Inflammatory macrophage (primary cell): Measurements from ENCODE around the gene CTDP1.
A peak's percentile ranks its signal among the peaks of the same experiment; 100 is the strongest.

Source experiments
- DNase-seq, 2 donors: peaks; one replicate each; pipeline ENCODE4 v3.0.0-alpha.2; 2020 to 2022
- total RNA-seq, 18 experiments: gene quantifications; one replicate each; lab custom pipeline; 2026; ENCODE audit warnings: mixed read lengths in 6 of 18, inconsistent platforms in 2 of 18; lab: John Stamatoyannopoulos, UW

Gene CTDP1, protein sequence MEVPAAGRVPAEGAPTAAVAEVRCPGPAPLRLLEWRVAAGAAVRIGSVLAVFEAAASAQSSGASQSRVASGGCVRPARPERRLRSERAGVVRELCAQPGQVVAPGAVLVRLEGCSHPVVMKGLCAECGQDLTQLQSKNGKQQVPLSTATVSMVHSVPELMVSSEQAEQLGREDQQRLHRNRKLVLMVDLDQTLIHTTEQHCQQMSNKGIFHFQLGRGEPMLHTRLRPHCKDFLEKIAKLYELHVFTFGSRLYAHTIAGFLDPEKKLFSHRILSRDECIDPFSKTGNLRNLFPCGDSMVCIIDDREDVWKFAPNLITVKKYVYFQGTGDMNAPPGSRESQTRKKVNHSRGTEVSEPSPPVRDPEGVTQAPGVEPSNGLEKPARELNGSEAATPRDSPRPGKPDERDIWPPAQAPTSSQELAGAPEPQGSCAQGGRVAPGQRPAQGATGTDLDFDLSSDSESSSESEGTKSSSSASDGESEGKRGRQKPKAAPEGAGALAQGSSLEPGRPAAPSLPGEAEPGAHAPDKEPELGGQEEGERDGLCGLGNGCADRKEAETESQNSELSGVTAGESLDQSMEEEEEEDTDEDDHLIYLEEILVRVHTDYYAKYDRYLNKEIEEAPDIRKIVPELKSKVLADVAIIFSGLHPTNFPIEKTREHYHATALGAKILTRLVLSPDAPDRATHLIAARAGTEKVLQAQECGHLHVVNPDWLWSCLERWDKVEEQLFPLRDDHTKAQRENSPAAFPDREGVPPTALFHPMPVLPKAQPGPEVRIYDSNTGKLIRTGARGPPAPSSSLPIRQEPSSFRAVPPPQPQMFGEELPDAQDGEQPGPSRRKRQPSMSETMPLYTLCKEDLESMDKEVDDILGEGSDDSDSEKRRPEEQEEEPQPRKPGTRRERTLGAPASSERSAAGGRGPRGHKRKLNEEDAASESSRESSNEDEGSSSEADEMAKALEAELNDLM
- total RNA-seq: 19.6 to 47.2 (median 31.2) reads per million in 18 experiments

GRCh38 chr18:79679552-79680099 lies at the start of gene CTDP1:
TSS of gene CTDP1 (plus strand) at chr18:79679803. CDS start at chr18:79679948, 145 bp downstream.
- DNase-seq: peak; percentile 93 to 98

DNA sequence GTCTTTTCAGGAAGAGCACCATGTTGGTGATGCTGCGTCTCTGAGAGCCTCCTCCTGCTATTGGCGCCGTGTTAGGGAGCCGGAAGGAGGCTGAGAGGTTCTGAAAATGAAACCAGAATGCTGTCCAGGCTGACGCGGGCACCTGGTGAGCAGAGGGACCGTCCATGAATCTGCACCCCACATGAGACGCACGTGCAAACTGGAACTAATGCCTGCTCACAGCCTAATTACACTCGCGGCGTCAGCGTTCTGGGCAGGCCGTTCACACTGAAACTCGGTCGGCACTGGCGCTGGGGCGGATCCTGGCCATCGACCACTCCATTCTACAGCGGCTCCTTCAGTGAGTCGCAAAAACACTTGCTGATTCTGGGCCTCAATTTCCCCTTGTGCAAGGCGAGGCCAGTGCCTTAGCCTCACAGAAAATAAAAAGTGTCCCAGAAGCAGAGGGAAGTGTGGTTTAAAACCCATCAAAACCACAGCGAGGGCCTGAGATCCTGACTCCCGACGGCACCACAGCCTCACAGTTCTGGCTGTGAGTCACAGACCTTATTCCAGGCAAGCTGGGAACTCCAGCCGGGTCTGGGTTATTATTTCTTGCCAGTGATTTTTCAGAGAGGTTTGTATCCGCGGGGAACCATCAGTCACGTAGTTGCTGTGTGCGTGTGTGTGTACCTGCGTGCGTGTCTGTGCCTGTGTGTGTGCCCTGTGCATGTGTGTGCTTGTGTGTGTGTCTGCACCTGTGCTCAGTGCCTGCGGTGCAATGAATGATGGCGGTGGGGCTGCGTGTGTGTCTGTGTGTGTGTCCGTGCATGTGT lies 49.1 kb upstream of the CTDP1 start:
- peak in 1 of 2 donors; percentile 11 for DNase-seq

- DNase-seq: no peak
These were observed 48.5 kb upstream of the CTDP1 start for GRCh38 chr18:79631096-79631507.

DNA sequence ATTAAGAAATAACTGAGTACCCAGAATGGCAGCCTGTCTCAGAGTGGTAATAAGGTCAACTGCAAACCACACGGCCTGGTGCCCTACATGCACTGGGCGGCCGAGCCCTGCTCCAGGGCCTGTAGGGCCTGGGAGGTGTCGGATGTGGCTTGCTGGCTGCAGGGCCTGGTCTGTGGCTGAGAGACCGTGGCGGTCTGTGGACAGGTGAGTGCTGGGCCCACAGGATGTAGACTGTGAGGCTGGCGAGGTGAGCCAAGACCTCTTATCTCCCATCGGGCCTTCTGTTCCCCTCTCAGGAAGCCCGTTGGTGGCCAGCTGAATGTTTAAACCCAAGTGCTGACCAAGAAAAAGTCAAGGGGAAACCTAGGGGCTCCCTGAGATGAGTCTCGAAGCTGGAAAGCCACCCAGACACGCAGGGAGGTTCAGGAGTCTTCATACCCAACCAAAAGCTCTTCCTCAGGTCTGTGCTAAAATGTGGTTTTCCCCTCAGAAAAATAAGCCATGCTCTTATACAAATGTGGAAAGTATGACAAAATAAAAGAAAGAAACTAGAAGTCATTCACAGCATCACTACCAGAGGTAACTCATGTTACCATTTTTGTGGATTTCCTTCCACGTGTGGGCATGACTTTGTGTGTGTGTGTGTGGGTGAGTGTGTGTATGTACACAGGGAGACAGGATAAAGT lies 47.7 kb upstream of the CTDP1 start:
- no peak for DNase-seq

GRCh38 chr18:79632765-79633164 lies 46.8 kb upstream of the CTDP1 start:
- DNase-seq: no peak

DNA sequence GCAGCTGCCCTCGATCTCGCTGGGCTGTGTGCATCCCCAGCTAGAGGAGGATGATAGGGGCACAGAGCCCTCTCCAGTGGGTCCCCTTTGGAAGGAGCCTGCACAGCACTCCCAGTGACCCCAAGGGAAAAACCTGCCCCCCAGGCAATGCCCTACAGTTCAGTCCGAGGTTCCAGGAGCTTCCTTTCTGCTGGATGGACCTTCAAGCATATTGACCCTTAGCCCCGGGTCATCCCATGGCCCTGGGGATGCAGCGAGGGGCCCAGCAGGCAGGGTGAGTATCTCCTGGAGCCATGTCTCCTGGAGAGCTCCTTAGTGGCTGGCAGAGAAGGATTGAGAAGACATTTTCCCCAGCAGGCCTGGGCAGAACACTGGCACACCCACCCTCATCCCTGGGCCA lies 45.4 kb upstream of the CTDP1 start:
- DNase-seq: no peak

DNA sequence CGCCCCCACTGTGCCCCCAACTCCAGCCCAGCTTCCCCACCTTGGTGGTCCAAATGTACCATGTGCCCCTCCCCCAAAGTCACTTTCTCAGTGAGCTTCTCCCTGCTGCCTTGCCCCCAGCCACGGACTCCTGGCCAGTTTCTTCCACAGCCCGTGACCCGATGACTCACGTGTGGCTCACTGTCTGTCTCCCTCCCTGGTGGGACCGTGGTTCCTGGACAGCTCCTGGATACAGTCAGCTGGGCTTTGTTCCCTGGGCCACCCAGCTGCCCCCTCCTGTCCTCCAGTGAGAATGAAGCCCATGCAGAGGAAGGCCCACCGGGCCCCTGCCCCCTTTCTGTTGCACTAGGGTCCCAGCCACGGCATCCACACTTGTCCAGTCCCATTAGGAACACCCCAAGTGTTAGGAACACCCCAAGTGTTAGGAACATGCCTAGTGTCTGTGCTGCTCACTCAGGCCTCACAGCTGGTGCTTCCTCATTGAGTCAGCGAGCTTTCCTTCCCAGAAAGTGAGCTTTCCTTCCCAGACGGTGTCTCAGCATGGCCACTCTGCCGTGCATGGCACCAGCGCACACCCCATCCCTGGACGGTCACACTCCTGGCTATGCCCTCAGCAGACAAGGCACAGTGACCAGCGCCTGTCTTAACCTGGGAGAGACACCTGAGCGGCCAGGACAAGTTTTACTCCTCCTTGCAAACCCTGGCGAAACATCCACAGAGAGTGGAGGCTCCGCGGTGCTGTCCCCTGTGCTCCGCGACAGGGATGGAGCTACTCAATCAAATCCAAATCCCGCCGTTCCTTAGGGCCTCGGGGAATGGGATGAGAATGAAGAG lies 44.8 kb upstream of the CTDP1 start:
- peak in 1 of 2 donors; percentile 23 for DNase-seq

DNA sequence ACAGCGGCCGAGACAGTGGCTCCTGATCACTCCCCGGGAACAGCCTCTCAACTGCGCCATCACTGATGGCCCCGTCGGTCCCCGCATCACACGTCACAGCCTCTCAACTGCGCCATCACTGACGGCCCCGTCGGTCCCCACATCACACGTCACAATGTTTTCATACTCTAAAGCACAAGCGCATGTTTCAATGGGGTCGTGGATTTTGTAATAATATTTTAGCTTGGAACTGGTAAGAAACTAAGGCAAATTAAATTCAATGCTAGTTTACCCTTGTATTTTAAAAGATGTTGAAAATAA lies 44.2 kb upstream of the CTDP1 start:
- no peak for DNase-seq

GRCh38 chr18:79637181-79637920 lies 42.3 kb upstream of the CTDP1 start:
- DNase-seq: no peak

DNA sequence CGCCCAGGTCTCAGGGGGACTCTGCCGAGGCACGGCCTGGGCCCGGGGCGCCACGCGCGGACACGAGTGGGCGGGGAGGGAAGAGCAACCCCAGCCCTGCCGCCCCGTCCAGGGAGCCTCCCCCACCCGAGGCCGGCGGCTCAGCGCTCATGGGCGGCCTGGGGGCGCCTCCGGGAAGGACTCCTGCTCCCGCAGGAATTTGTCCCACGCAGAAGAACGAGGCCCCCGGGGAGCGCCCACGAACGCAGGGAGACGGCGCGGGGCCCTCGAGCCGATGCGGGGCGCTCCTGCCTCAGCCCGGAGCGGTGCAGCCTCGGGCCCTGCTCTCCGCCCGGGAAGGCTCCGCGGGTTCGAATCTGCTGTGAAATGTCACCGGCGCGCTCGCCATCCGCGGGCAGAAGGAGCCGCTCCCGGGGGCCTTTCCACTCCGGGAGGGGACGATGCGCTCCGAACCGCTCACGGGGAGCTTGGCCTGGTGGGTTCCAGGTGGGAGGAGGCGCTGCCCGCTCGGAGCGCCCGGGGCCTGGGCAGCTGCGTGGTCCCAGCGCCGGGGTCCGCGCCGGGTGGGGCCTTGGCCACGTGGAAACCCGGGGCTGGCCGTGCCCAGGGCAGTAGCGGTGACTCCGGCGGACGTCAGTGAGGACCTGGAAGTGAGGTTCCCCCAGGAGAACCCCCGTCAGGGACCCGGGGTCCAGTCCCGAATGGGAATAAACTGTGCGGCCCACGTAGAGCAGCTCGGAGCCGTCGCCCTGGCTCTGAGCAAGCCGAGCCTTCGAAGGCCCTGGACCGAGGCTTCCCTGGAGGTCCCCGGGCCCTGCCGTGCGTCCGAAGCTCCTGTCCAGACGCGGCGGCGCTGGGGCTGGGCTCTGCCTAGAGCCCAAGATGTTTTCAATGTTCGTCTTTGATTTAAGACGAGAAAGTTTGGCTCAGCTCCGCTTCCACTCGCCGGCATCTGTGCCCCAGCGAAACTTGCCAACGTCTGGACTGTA lies 41.4 kb upstream of the CTDP1 start:
- no peak for DNase-seq

DNA sequence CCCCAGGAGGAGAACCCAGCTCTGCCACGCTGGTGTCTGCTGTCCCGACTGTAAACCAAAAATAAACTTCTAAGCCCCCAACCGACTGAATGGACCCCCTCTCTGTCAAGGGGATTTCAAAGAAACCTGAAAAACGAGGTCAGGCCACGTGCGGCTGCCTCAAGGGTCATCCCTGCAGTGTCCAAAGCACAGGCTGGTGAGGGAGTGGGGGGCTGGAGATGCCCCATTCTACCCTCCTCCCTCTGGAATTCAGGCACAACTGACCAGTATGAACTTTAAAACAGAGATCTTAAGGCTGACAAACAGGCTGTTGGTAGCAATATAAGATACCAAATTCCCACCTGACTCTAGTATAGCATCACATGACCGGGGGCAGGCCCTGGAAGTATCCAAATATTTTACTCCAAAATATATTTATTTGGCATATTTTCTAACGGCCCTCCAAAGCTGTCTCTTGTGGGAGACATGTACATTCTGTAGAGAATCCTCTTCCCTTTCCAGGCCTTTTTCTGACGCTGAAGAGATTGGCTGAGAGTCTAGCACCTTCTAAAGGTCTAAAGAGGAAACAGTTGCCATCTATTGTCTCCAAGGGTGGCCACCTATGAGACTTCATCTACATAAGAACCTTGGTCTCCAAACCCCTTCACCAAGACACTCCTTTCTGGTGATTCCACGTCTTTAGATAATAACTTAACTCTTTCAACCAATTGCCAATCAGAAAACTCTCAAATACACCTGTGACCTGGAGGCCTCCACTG lies 40.4 kb upstream of the CTDP1 start:
- DNase-seq: peak in 1 of 2 donors; percentile 24

- no peak for DNase-seq
These were observed 39.4 kb upstream of the CTDP1 start for GRCh38 chr18:79640064-79640672.

DNA sequence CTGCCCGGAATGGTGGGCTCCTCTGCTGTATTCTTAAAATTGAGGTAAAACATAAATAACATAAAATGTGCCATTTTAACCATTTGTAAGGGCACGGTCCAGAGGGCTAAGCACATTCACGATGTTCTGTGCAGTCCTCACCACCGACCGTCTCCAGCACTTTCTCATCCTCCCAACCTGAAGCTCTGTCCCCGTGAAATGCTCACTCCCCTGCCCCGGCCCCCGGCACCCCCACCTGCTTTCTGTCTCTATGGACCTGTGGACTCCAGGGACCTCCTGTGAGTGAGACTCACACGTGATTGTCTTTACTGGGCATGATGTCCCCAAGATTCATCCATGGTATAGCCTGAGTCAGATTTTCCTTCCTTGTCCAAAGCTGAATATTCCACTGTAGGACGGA lies 38.7 kb upstream of the CTDP1 start:
- DNase-seq: no peak

DNA sequence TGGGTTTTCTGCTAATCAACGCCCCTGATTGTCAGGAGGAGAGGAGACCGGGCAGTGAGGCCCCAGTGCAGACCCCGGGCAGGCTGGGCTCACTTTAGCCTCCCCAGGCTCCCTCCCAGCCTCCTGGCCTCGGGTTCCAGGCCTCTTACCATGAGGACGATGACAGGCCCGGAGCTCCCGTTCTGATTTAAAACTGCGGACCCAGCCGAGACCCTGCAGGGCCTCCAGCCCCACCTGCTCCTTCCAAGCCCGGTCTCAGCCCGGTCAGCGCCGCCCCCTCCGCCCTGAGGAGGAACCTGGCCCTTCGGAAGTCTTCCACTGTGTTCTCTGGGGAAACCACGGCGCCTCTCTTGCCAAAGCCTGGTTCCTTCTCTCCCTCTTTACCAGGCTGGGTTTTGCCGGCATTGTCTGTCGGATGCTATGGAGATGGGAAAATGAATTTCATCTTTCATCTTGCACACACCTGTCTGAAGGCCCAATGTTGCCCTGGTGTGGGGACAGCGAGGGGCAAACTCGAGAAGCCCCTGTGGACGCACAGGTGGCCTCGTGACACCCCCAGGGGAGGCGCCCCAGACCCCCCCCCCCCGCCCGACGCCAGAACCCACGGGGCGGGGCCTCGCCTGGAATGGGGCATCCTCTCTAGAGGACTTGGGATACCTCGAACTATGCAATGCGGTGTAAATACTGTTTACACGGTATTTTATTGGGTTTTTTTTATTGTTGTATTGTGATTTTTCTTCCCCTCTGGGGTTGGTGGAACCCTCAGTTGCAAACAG lies 37.7 kb upstream of the CTDP1 start:
- peak in 1 of 2 donors; percentile 27 for DNase-seq

GRCh38 chr18:79642626-79643025 lies 37.0 kb upstream of the CTDP1 start:
- DNase-seq: peak; percentile 85 to 87
